Dedifferentiated amniotic fluid mesenchymal stem cell (primary cell): ENCODE results near the gene MTMR8.

ENCODE experiments used
- DNase-seq: peaks from one replicate; pipeline ENCODE4 v3.0.0-alpha.2; 2016; ENCODE audit errors: extremely low spot score

The MTMR8 gene

DNA sequence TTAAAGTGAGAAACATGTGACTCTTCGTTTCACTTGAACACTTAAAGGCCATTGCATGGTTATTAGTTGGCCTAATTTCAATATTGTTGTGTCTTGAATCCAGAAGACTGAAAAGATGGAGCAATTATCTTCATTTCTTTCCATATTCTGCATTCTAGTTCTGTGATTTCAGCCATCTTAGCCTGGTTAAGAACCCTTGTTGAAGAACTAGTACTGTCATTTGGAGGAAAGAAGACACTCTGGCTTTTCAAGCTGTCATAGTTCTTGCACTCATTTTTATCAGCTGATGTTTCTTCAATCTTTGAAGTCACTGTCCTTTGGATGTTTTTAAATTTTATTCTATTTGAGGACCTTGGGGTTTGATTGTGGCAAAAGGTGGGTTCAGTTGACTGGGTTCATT, 81.6 kb downstream of the MTMR8 start:
- no peak for DNase-seq

DNA sequence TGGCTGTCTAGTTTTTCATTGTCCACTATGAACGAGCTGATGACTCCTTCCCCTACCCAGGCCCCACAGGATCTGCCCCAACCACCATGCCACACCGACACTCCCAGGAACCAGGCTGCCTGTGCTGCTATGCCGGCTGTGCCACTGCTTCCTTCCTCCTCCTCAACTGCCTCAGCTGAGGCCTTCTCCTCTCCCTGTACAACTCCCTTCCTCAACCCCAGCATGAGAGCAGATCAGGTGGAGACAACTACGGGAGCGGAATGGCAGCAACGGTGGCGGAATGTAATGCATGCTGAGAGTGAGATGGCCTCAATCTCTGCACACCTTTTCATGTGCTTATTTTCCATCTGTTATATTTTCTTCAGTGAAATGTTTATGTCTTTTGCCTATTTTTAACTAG, 88.5 kb downstream of the MTMR8 start:
- DNase-seq, result no peak

DNA sequence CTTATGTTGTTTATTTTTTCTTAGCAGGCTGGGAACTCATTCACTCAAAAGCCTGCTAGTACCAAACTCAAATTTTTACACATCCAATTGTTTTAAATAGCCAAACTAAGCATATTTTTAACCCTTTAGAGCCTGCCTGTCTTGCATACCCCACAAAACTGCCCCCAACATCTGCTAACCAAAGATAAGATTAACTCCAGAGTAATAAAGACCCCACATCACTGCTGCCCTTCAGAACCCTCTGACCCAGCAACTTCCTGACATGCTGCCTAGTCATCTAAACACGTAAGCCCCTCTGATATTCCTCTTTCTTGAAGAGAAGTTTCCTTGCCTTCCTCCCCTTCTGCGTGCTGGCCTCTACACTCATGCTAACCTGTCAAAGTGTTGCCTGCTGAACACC, 104.1 kb downstream of the MTMR8 start:
- DNase-seq, result no peak

DNA sequence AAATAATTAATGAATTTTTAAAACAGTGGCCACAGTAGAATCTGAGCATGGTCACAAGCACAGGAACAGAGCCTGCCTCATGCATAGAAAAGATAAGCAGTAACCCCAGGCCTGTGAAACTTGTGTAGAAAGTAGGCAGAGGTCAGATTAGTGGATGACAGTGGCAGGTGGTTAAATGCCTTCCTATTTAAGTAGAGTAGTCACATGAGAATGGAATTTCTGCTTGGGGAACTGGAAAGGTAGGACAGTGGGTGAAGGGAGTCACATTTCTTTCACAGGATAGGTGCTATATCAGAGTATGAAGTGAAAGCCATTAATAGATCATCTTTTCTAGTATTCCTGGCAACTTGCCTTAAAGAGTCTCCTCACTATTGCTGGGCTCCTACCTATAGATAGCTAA, 130.0 kb downstream of the MTMR8 start:
- no peak for DNase-seq

DNA sequence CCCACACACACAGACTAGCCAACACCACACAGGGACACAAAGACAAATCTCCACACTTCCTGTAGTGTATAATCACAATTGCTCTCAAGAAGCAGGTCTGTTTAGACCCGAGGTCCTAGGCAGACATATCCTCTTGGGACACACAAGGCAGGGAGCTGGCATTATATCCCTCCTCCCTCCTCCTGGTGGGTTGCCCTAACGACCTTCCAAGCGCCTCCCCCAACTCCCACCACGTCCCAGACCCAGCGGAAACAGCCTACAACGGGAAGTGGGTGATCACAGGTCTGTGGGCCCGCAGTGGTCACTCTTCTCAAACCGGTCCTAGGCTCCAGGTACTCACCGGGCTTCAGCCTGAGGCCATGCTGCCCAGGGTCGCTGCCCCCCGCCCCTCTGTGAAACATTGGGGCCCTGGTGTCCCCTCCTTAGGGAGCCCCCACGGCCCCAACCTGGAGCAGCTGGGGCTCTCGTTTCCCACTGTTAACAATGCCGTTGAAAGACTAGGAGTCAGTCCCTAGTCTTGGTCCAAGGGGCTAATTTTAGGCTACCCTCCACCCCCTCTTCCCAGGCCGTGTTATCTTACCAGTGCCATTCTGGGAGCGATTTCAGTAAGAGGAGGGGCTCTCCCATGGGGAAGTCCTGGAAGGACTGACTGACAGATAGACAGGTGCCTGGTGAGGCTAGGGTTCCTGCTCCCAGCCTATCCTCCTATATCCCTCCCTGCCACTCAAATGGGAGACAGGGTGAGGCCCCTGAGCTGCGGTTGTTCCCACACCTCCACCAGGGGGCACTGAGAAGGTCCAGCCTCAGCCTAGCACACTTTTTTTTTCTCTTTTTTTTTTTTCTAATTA, 164.9 kb downstream of the MTMR8 start, which contains the start of gene ASB12:
TSS of gene ASB12 (minus strand) at position 485 of the 848 bp plus-strand sequence. CDS start 4,957 bp downstream, outside the sequence.
- no peak for DNase-seq

DNA sequence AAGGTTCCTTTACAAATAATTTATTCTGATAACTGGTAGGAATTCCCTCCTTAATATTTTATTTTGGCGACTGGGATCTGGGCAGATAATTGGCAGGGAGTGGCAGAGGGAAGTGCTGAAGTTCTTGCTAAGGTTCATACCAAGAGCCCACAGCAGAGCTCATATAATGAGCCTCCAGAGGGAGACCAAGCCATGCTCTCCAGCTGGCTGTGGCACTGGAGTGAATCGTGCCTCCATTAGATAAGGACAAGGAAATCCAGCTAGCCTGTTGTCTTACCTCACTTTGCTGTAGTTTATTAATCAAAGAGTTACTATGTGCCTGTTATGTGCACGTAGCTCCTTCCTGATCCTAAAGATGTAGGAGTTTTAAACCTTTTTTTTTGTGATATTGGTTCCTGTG, 166.1 kb downstream of the MTMR8 start:
- no peak for DNase-seq
